ENCODE measurements around the gene RAB39B. TPM values are rescaled to one million over a fixed set of nuclear protein-coding genes. Genes with fewer than 3 reads are reported as not detected.

The RAB39B gene
- total RNA-seq, 1 donor from 2014 or later: 0.75 TPM

DNA sequence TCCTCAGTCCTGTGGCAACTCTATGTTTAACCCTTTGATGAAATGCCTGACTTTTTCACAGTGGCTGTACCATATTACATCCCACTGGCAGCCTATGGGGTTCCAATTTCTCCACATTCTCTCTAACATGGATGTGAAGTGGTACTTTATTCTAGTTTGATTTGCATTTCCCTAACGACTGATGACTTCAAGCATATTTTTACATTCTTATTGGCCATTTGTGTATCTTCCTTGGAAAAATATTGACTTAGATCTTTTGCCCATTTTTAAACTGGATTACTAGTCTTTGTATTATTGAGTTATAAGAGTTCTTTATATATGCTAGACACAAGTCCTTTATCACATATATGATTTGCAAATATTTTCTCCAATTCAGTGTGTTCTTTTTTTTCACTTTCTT lies 2.1 kb upstream of the RAB39B start:
- DNase-seq (no peak), ATAC-seq (no peak)
- Histone ChIP-seq H3K36me3 (no peaks in the 10 kb centered on the region), H3K9me3 (no peaks in the 10 kb centered on the region), H3K4me3 (no peak overlapping the region), H3K27me3 (no peaks in the 10 kb centered on the region), H3K4me1 (no peaks in the 10 kb centered on the region), H3K27ac (no peak overlapping the region)
- TF ChIP-seq, protein P1, sequence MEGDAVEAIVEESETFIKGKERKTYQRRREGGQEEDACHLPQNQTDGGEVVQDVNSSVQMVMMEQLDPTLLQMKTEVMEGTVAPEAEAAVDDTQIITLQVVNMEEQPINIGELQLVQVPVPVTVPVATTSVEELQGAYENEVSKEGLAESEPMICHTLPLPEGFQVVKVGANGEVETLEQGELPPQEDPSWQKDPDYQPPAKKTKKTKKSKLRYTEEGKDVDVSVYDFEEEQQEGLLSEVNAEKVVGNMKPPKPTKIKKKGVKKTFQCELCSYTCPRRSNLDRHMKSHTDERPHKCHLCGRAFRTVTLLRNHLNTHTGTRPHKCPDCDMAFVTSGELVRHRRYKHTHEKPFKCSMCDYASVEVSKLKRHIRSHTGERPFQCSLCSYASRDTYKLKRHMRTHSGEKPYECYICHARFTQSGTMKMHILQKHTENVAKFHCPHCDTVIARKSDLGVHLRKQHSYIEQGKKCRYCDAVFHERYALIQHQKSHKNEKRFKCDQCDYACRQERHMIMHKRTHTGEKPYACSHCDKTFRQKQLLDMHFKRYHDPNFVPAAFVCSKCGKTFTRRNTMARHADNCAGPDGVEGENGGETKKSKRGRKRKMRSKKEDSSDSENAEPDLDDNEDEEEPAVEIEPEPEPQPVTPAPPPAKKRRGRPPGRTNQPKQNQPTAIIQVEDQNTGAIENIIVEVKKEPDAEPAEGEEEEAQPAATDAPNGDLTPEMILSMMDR (IDR thresholded peaks at IDR 0.05): no peak
- intact Hi-C loops (cut with DNase I): no loop called here

DNA sequence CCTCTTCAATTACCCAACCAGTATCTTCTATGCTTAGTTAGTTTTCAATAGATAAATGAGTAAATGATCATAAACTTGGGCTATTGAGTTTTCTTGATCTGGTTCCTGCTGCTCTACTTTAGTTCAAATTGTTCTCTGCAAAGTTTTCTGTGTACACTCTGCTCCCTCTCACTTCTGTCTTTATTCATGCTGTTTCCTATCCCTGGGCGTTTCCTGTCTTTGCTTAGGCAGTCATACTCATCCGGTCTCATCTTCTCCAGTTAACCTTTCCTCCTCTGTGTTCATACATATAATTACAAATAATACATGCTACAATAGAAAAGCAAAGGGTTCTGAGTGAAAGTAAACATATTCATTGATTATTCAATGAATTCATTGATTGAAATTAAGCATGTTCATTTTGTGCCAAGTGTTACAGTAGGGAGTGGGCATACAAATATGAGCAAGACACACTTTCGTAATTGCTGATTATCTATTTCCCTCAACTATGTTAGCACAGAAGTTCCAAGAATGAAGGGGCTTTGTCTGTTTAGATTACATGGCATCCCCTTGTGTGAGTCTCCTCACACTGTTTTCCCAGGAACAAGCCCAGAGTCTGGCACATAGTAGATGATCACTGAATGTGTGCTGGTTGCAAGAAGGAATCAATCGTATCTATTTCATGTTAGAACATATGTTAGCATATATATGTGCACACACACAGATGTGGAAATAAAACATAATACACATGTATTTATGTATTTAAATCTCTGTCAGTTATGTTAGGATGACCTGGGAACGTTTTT lies 1.1 kb downstream of the RAB39B start:
- Histone ChIP-seq H3K27me3 (no peaks in the 10 kb centered on the region), H3K4me1 (no peaks in the 10 kb centered on the region), H3K36me3 (no peaks in the 10 kb centered on the region), H3K9me3 (no peaks in the 10 kb centered on the region), H3K27ac (no peak overlapping the region), H3K4me3 (peak overlapping the region; percentile 45)
- no peak for ATAC-seq
- intact Hi-C loops (cut with DNase I): no loop called here
- TF ChIP-seq, protein P1 (IDR thresholded peaks at IDR 0.05): no peak
- no peak for DNase-seq

DNA sequence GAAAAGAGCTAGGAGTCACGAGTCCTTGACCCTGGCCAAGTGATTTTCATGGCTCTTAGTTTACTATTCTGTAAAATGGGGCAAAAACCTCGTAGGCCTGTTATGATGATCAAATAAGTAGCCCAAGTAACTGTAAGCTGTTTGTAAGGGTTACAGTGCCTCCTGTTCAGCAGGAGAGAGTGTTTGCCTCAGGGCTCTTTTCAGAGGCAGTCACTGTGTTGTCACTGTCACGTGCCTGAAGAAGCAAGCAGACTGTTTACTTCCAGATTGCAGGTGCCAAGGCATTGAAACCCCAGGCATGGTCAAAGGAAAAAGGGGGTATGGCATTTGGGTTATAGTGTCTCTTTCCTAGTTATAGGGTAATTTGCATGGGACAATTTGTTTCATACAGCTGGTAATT lies 4.5 kb downstream of the RAB39B start:
- intact Hi-C loops (cut with DNase I): no loop called here
- H3K4me1 ChIP-seq: no peaks in the 10 kb centered on the region
- ATAC-seq: no peak

DNA sequence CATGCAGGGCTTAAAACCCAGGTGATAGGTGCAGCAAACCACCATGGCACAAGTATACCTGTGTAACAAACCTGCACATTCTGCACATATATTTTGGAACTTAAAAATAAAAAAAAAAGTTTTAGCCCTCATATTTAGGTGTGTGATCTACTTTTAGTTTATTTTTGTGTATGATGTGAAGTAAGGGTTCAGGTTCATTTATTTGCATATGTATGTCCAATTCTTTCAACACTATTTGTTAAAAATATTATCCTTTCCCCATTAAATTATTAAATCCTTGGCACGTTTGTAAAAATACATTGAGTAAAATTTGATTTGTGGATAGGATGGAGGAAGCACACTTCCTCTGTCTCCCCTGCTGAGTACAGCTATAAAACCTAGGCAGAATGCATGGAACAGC lies 12.9 kb downstream of the RAB39B start:
- H3K27me3 ChIP-seq: no peaks in the 10 kb centered on the region
- no peak overlapping the region for H3K27ac ChIP-seq
- H3K9me3 ChIP-seq: no peaks in the 10 kb centered on the region
- no peaks in the 10 kb centered on the region for H3K4me1 ChIP-seq
- no peak overlapping the region for H3K4me3 ChIP-seq
- ATAC-seq (no peak), DNase-seq (no peak)
- TF ChIP-seq, protein P1 (IDR thresholded peaks at IDR 0.05): no peak
- H3K36me3 ChIP-seq: no peaks in the 10 kb centered on the region
- intact Hi-C loops (cut with DNase I): no loop called here

More for the DNA sequence above, 4.5 kb downstream of the RAB39B start:
- H3K27me3 ChIP-seq: no peaks in the 10 kb centered on the region
- TF ChIP-seq, protein P1 (IDR thresholded peaks at IDR 0.05): no peak
- no peak overlapping the region for H3K27ac ChIP-seq
- DNase-seq: no peak
- H3K36me3 ChIP-seq: no peaks in the 10 kb centered on the region
- no peak overlapping the region for H3K4me3 ChIP-seq
- no peaks in the 10 kb centered on the region for H3K9me3 ChIP-seq

DNA sequence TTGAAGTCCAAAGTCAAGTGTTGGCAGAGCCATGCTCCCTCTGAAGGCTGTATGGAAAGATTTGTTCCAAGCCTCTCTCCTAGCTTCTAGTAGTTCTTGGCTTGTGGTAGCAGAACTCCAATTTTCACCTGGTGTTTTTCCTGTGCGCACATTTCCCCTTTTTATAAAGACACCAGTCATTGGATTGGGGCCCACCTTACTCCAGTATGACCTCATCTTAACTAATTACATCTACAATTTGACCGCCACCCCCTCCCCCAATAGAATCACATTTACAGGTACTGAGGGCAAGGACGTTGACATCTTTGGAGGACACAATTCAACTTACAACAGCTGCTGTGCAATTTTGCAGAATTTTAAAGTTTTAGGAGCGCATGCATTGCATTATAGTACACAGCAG lies 16.8 kb downstream of the RAB39B start:
- TF ChIP-seq, protein P1 (IDR thresholded peaks at IDR 0.05): no peak
- Histone ChIP-seq H3K4me1 (no peaks in the 10 kb centered on the region), H3K9me3 (no peaks in the 10 kb centered on the region), H3K27ac (no peak overlapping the region), H3K27me3 (no peaks in the 10 kb centered on the region), H3K4me3 (no peak overlapping the region), H3K36me3 (no peaks in the 10 kb centered on the region)
- ATAC-seq: no peak
- intact Hi-C loops (cut with DNase I): no loop called here
- DNase-seq: no peak

Measured in upper lobe of right lung (tissue), 1 donor.